Measurements from ENCODE around the gene EXOSC5.
"Not testable (repeated sequence)": the region's sequence is repeated elsewhere in the genome, so short reads cannot be mapped to it uniquely, and the experiment has no call there.

EXOSC5 gene

DNA sequence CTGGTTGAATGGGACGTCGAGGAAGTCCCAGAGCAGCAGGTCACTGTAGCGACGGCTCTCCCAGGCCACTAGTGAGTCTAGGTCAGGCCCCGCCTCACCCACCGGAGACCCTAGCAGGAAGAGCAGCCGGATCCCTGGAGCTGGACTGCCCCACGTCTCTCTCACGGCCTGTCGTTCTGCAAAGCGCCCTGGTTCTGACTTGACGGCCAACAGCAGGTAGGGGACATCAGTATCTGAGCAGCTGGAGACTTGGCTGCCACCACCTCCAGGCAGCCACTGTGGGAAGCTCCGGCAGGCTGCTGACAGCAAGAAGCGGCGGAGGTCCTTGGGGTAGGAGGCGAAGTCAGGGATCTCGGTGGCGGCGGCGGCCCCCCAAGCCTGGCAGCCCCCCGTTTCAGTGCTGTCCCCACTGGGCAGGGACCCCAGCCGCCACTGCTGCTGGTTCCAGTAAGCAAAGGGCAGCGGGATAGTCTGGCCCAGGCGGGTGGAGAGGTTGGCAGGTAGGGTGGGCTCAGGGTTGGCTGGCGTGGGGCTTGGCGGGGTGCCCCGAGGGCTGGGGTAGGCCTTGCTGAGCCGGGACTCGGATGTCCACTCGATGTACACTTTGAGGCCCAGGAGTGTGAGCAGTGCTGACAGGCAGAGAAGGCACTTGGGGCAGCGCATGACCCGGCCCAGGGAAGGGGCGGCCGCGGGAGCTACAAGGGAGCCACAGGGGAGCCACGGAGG lies 29.1 kb upstream of the EXOSC5 start:
- DNase-seq: no peak

DNA sequence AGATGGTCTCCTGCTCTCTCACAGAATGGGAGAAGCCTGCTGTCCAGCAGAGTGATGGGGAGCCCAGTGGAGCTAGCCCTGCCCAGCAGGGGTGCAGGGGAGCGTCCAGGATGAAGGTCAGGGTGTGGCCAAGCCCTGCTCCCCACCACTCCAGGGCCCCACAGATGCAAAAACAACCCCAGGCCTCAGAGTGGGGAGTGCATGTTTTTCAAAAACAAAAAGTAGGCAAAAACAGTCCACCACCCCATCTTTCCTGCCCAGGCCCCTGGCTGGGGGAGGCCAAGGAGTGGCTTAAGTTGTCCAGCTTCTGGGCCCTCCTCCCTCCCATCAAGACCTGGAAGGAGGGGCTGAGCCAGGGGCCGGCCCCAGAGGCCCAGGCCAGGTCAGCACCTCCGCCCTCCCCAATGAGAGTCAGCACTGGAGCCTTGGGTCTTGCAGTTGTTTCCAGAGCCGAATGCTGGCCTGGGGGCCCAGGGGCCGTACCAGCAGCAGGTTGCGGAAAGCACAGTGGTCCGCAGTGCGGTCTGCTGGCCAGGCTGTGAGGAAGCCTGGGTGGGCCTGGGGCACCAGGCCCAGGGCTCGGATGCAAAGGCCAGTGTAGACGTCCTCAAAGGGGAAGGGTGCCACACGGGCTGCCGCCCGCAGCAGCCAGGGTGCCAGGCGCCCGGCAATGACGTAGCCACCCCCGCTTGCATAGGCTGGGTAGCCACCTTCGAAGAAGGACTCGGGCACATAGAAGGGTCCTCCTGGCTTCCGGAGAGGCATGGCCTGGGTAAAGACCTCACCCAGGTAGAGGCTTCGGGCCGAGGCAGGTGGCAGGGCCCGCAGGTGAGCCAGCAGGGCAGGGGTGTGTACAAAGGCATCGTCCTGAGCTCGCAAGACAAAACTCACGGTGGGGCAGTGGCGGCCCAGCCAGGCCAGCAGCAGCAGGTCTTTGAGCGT lies 28.3 kb upstream of the EXOSC5 start:
- DNase-seq: no peak

DNA sequence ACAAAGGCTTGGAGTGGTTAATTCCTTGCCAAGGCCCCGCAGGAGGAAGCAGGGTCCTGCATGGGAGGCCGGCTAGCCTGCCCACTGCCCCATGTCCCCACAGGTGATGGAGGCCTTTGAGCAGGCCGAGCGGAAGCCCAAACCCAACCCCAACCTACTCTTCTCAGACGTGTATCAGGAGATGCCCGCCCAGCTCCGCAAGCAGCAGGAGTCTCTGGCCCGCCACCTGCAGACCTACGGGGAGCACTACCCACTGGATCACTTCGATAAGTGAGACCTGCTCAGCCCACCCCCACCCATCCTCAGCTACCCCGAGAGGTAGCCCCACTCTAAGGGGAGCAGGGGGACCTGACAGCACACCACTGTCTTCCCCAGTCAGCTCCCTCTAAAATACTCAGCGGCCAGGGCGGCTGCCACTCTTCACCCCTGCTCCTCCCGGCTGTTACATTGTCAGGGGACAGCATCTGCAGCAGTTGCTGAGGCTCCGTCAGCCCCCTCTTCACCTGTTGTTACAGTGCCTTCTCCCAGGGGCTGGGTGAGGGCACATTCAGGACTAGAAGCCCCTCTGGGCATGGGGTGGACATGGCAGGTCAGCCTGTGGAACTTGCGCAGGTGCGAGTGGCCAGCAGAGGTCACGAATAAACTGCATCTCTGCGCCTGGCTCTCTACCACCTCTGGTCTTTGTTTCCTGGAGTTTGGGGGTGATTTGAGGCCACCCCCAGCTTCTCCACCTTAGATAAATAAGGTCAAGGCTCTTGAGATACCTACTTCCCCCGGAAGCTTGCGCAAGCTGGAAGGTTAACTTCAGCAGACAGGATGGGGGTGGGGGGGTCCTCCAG lies 27.4 kb upstream of the EXOSC5 start:
- no peak for DNase-seq

DNA sequence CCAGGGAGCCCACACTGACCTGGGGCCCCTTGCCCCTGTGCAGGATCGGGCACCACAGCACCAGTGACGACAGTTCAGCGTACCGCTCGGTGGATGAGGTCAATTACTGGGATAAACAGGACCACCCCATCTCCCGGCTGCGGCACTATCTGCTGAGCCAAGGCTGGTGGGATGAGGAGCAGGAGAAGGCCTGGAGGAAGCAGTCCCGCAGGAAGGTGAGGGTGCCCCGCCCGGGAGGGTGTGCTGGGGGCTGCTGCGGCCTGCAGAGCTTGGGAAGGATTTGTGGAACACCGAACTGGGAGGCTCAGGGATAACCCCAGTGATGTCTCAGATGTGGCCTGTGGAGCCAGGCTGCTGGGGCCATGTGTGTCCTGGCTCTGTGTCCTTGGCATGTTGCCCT lies 25.8 kb upstream of the EXOSC5 start:
- no peak for DNase-seq

DNA sequence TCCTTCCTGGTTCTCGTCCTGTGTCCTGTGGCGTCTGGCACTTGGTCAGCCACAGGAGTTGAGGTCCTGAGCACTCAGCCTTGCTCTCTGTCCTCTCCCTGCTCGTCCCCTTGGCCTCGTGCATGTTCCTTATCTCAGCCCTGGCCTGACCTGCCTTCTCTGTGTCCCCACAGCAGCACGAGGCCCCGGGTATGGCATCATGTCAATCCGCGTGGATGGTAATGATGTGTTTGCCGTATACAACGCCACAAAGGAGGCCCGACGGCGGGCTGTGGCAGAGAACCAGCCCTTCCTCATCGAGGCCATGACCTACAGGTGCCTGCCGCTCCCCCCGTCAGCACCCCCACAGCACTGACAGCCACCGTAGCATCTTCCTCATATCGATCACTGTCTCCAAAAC lies 25.3 kb upstream of the EXOSC5 start:
- no peak for DNase-seq

DNA sequence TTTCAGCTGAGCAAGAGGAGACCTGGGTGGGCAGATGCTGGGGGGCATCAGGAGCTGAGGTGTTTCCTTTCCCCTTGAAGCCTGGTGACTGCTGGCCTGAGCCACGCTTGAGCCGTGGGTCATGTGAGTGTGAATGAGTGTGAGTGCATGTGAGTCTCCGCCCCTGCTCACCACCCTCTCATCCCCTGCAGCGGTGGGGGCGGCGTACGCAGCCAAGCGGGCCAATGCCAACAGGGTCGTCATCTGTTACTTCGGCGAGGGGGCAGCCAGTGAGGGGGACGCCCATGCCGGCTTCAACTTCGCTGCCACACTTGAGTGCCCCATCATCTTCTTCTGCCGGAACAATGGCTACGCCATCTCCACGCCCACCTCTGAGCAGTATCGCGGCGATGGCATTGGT lies 24.8 kb upstream of the EXOSC5 start:
- no peak for DNase-seq

DNA sequence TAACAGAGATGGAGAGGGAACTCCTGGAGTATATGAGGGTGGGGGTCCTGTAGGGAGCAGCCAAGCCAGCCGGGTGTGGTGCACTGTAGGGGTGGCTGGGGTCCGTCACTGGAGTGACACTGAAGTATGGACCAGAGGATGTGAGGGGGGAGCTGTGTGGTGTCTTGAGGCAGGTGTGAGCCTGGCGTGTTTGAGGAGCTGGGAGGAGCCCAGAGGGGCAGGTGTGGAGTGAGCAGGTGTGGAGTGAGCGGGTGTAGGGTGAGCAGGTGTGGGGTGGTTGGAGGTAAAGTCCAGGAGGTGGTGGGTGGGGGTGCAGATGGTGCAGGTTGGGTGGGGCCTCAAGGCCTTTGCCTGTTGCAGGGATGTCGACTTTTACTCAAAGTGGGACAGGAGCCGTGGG lies 24.2 kb upstream of the EXOSC5 start:
- DNase-seq: no peak

DNA sequence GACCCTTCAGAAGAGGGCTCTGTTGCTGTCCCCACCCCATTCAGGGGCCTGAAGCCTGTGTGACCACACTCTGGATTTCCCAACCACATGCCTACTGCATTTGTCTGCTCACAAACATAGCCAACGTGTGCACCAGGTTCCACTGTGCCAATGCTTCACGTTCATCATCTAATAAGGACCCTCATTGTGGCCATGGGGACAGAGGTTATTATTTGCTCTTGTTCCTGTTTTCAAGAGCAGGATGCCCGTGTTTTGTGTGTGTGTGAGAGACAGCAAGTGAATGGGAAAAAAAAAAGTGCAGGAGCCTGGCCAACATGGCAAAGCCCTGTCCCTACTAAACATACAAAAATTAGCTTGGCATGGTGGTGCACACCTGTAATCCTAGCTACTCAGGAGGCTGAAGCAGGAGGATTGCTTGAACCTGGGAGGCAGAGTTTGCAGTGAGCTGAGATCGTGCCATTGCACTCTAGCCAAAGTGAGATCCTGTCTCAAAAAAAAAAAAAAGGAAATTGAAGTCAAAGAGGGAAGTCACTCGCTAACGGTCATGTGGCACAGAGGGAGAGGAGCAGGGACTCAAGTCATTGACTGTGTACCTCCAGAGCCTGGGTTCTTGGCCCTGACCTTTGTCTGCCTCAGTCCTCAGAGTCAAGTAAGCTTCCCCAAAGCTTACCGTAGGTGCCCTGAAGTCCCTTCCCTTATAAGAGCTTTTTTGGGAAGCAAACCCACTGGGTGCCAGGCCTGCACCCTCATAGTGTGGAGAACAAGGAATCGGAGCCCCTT lies 23.1 kb upstream of the EXOSC5 start:
- DNase-seq: no peak

DNA sequence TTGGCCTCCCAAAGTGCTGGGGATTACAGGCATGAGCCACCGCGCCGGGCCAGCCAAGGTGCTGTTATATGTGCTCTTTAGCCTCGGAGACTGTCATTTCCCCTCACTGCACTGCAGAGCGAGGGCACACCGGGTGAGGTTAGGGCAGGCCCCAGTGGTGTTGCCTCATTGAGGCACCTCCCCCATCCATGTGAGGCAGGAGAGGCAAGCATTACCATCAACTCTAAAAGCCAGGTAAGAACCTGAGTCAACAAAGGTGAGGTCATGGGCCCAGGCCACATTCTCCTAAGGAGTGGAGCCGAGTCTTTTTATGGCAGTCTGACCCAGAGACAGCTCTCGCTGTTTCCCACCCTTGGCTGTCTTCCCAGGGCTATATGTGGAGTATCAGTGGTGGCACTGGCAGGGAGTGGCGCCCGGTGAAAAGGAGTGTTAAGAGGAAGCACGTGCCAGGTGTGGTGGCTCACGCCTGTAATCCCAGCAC lies 19.1 kb upstream of the EXOSC5 start:
- DNase-seq: no peak

DNA sequence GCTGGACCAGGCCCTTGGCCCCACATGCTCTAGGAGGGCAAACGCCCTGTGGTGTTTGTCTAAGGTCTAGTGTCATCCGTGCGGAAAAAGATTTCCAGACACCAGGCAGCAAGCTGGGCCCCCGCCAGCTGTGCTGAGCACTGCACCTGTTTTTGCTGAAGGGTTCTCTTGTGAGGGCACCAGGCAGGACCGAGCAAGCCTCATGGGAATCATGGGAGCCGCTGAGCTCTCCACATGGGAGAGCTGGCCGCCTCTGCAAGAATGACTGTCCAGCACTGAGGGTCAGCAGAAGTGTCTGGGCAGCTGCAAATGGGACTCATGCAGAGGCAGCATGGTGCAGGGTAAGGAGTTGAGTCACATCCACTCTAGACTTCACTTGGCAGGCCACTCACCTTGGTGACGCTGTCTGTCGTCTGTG lies 18.0 kb upstream of the EXOSC5 start:
- no peak for DNase-seq

DNA sequence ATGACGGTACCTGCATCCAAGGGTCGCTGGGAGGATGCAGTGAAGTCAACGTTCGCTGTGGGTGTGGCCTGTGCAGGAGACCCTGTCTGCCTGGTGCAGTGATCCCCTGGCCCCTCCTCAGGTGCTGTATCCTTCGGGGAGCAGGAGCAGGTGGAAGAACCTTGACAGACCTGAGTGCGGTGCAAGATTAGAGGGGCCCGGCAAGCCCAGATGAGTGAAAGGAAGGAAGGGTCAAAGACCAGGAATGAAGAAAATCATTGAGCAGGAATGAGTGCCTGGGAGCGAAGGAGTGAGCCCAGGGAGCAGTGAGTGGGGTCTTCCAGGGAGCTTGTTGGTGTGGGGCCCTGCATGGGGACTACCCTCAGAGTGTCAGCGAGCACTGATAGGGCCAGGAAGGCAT lies 17.3 kb upstream of the EXOSC5 start:
- DNase-seq: no peak

DNA sequence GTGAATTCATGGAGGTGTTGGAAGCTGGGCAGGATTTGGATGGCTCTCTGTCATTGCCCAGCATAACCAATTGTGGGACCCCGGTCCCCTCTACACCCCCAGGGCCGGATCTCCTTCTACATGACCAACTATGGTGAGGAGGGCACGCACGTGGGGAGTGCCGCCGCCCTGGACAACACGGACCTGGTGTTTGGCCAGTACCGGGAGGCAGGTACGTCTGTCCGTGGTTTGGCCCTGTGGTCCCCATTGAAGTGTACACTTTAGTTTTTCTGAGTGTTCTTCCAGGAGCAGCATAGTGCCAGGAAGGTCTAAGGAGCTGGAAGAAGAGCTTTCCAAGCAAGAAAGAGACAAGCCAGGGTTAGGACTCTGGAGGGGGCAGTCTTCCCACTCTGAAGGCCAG lies 16.8 kb upstream of the EXOSC5 start:
- no peak for DNase-seq

DNA sequence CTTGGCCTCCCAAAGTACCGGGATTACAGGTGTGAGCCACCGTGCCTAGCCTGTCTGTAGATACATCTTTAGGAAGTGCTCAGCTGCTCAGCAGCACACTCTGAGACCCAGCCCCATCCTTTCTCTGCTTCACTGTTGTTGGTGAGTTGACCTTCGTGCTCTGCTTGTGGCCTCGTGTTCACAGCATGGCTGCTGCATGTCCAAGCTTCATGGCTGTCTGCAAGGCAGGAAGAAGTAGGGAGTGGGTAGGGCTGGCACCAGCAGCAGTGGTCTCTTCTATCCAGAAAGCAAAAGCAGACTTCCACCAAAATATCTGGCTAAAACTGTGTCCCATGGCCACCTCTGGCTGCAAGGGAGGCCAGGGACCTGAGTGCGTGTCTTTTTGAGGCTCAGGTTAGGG lies 15.8 kb upstream of the EXOSC5 start:
- no peak for DNase-seq

DNA sequence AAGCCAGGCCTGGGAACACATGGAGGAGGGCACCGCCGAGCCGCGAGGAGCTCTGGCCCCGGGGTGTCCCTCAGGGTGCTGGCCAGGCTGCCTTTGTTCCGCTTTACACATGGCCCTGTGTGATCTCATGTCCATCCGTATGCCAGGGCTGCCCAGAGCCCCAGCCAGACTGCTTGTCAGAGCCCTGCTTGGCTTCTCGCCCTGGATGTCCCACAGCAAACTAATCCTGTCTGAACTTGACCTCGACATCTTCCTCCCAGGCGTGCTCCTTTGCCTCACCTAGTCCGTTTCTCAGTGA lies 14.8 kb upstream of the EXOSC5 start:
- no peak for DNase-seq

DNA sequence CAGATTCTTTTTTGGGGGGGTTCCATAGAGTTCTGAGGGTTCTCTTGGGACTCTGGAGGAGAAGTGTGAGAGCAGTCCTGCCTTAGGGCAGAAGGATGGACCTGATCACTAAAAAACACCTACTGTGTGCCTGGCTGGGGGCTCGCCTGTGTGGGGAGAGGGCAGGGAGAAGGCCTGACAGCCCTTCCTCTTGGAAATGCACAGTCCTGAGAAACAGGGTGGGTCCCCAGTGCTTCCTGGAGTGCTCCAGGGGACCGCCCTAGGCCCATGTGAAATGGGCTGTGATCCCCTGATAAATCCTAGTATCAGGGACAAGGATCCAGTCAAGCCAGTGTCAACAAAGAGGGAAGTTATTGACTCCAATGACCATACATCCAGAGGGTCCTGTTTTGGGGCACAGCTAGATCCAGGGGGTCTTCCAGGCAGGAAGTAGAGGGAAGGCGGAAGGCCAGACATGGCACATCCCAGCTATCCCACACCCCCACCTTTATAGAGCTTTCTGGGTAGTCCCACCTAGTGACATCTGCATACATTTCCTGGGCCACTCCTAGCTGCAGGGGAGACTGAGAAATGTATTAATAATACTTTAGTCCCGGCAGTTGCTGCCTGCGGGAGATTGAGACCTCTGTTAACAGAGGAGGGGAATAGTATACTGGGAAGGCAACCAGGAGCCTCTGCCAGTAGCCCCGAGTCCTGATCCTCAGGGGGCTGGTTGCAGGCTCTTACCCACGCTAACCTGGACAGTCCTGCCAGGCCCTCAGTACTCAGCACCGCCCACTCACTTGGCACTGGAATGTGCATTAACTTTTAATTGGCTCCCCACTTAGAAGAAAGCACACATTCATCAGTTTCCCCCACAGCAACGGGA lies 14.2 kb upstream of the EXOSC5 start:
- DNase-seq: no peak

DNA sequence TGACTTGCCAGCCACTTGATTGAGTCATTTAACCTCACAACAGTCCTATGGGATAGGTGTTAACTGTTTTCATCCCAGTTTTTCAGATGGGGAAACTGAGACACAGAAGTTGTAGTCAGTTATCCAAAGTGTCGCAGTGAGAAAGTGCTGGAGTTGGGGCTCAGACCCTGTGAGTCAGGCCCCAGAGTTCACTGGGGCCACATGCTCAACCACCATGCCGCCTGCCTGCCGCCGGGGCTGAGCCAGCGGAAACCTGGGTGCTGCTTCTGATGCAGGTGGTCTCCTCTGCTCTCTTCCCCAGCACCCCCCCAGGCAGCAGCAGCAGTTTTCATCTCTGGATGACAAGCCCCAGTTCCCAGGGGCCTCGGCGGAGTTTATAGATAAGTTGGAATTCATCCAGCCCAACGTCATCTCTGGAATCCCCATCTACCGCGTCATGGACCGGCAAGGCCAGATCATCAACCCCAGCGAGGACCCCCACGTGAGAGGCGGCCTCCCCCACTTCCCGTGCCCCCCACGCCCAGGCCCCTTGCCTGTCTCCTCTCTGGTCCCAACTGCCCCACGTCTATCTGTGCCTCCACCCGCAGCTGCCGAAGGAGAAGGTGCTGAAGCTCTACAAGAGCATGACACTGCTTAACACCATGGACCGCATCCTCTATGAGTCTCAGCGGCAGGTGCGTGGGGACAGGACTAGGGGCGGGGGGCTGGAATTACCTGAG lies 13.3 kb upstream of the EXOSC5 start:
- DNase-seq: no peak

DNA sequence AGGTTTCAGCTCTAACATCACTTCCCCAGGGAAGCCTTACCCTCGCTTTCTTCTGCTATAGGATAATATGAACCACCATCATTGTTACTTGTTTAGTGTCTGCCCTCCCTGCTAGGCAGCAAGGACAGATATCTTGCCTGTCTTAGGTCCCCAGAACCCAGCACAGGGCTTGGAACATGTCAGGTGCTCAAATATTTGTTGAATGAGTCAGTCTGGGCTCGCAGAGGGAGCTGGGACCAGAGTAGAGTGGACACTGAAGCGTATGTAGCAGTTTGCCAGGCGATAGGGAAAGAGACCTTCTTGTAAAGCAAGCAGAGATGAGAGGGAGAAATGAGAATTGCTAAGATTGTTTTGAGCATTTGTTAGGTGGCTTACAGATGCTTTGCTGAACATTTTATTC lies 12.1 kb upstream of the EXOSC5 start:
- DNase-seq: peak; percentile 64

DNA sequence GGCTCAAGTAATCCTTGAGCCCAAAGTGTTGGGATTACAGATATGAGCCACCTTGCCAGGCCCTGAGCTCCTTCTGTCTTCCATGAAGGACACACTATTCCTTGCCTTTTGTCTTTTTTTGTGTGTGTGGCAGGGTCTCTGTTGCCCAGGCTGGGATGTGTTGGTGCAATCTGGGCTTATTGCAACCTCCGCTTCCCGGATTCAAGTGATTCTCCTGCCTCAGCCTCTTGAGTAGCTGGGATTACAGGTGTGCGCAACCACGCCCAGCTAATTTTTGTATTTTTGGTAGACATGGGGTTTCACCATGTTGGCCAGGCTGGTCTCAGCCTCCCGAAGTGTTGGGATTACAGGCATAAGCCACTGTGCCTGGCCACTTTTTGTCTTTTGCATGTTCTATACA lies 11.7 kb upstream of the EXOSC5 start:
- DNase-seq: not testable (repeated sequence)

DNA sequence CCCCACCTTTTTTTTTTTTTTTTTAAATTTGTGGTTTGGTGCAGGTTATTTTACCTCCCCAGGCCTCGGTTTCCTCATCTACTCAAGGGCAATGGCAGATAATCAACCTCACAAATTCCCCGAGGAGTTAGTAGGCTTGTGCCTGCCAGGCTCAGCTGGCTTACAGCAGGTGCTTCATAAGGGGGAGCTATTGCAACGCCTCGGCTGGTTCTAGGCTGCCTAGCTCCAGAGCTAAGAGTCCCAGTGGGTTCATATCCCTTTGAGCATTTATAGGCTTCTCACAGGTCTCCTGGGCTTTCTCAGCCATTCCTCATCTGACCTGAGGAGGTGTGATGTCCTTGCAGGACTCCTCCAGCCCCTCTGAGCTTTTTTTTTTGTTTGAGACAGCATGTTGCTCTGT lies 11.1 kb upstream of the EXOSC5 start:
- no peak for DNase-seq

DNA sequence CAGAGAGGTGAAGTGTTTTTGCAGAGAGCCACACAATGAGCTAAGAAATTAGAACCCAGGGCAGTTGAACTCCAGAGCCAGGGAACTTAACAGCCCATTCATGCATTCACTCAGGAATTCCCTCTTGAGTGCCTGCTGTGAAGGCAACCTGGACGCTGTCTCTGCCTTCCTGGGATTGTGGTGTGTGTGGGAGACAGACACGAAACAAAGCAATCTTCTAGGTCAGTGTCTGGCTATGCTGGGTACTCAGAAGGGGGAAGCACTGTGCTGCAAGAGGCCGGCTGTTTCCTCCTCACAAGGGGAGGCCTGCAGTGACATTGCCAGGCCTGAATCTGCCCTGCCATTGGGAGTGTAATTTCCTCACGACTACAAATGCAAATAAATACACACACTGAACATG lies 10.1 kb upstream of the EXOSC5 start:
- DNase-seq: peak; percentile 78

DNA sequence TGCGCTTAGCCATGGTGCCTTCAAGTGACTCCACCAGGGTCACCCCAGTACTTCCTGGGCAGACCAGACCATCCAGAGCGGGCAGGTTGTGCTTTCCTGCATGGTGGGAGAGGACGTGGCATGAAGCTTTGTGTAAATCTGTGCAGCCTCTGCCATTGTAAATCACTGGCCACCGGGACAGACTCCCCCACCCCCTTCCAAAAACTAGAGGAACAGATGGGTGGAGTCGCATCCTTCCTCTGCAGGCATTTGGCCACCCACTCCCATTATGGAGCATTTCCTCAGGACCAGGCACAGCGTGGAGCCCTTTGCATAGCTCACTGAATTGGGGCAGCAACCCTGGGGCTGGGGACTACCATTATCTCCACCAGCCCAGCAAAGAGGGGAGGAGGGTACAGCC lies 8.6 kb upstream of the EXOSC5 start:
- no peak for DNase-seq

All from kidney glomerular epithelial cell (primary cell).